ENCODE measurements around the gene LZIC.

LZIC gene

GRCh38 chr1:9910423-9911178 is 32.6 kb downstream of the LZIC start:
- peak; percentile 99 for DNase-seq (ENCODE audit: low spot score)

GRCh38 chr1:9910076-9910422 is 33.1 kb downstream of the LZIC start, which contains the start of gene CTNNBIP1:
CTNNBIP1 (minus strand) TSS chr1:9910269; CDS start chr1:9872064, 38,205 bp downstream.
- DNase-seq (ENCODE audit: low spot score): no peak

GRCh38 chr1:9909234-9910046 is 33.8 kb downstream of the LZIC start:
- no peak for DNase-seq (ENCODE audit: low spot score)

GRCh38 chr1:9908871-9909233 is 34.3 kb downstream of the LZIC start:
- DNase-seq (ENCODE audit: low spot score): no peak

GRCh38 chr1:9907441-9907840 is 35.8 kb downstream of the LZIC start:
- DNase-seq (ENCODE audit: low spot score): no peak

- DNase-seq (ENCODE audit: low spot score): no peak
Measured at GRCh38 chr1:9906466-9906865, 36.7 kb downstream of the LZIC start.

- DNase-seq (ENCODE audit: low spot score): no peak
Measured at GRCh38 chr1:9905010-9905409, 38.2 kb downstream of the LZIC start.

- DNase-seq (ENCODE audit: low spot score): no peak
Measured at GRCh38 chr1:9904596-9904995, 38.6 kb downstream of the LZIC start.

- DNase-seq (ENCODE audit: low spot score): no peak
Measured at GRCh38 chr1:9903801-9904527, 39.2 kb downstream of the LZIC start.

GRCh38 chr1:9902060-9902452 is 41.1 kb downstream of the LZIC start:
- no peak for DNase-seq (ENCODE audit: low spot score)

- DNase-seq (ENCODE audit: low spot score): no peak
Measured at GRCh38 chr1:9901148-9902059, 41.8 kb downstream of the LZIC start.

- peak; percentile 68 for DNase-seq (ENCODE audit: low spot score)
Measured at GRCh38 chr1:9900142-9901043, 42.8 kb downstream of the LZIC start.

- DNase-seq (ENCODE audit: low spot score): no peak
Measured at GRCh38 chr1:9894115-9894514, 49.1 kb downstream of the LZIC start.

GRCh38 chr1:9892563-9893528 is 50.3 kb downstream of the LZIC start:
- no peak for DNase-seq (ENCODE audit: low spot score)

GRCh38 chr1:9891207-9891606 is 52.0 kb downstream of the LZIC start:
- no peak for DNase-seq (ENCODE audit: low spot score)

GRCh38 chr1:9890224-9890731 is 52.9 kb downstream of the LZIC start:
- DNase-seq (ENCODE audit: low spot score): no peak

GRCh38 chr1:9889411-9889810 is 53.8 kb downstream of the LZIC start:
- DNase-seq (ENCODE audit: low spot score): no peak

- no peak for DNase-seq (ENCODE audit: low spot score)
Measured at GRCh38 chr1:9888886-9889285, 54.3 kb downstream of the LZIC start.

GRCh38 chr1:9887070-9887469 is 56.1 kb downstream of the LZIC start:
- DNase-seq (ENCODE audit: low spot score): no peak

Measured in putamen (tissue), 1 donor.